NCI-H2196 (cell line): ENCODE results near the gene TSHZ1.

Source experiments
- DNase-seq: peaks from one replicate; lab custom pipeline; 2025; ENCODE audit not compliant: unreplicated experiment; lab: John Stamatoyannopoulos, UW

The TSHZ1 gene

DNA sequence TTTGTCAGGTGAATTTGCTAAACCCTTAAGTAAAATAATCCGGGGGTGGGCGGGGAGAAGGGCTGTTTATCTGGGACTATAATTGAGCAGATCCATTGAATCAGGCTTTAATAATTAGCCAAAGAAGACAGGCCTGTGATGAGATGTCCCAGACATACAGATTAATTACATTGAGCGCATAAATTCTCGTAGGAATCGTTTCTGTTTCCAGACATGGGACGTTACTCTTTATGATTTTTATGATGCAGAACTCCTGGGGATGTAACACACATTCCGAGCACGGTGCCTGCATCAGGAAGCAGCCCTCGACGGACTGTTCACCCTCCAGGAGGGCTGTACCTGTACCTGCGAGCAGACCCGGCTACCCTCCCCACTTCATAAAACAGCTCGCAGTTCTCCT lies 128.0 kb downstream of the TSHZ1 start:
- DNase-seq: no peak
